ENCODE measurements around the gene TMEM151B.

The TMEM151B gene

GRCh38 chr6:44269921-44270525 lies at the start of gene TMEM151B:
TMEM151B (plus strand) TSS chr6:44270450; CDS start chr6:44270743, 293 bp downstream.
- no peaks in the 10 kb centered on the region for H3K9me3 Mint-ChIP-seq
- H3K27ac Mint-ChIP-seq: peak within 1 kb of the TSS; percentile 36
- H3K27me3 Mint-ChIP-seq: peaks cover 58% of the 10 kb centered on the region
- H3K4me1 Mint-ChIP-seq (ENCODE audit: low read depth): peaks cover 38% of the 10 kb centered on the region
- peak within 1 kb of the TSS; percentile 48 for H3K4me3 Mint-ChIP-seq
- H3K36me3 Mint-ChIP-seq (ENCODE audit: low read depth): no peaks in the 10 kb centered on the region

GRCh38 chr6:44220913-44221290 lies 49.3 kb upstream of the TMEM151B start:
- H3K36me3 Mint-ChIP-seq (ENCODE audit: low read depth): peaks cover 11% of the 10 kb centered on the region
- H3K9me3 Mint-ChIP-seq: no peaks in the 10 kb centered on the region
- peaks cover 55% of the 10 kb centered on the region for H3K4me1 Mint-ChIP-seq (ENCODE audit: low read depth)
- no peaks in the 10 kb centered on the region for H3K27me3 Mint-ChIP-seq
- H3K27ac Mint-ChIP-seq: peak overlapping the region; percentile 46
- no peak overlapping the region for H3K4me3 Mint-ChIP-seq

GRCh38 chr6:44221291-44221960 lies 48.8 kb upstream of the TMEM151B start:
- H3K4me1 Mint-ChIP-seq (ENCODE audit: low read depth): peaks cover 55% of the 10 kb centered on the region
- H3K27ac Mint-ChIP-seq: peak overlapping the region; percentile 46
- no peaks in the 10 kb centered on the region for H3K9me3 Mint-ChIP-seq
- no peak overlapping the region for H3K4me3 Mint-ChIP-seq
- H3K36me3 Mint-ChIP-seq (ENCODE audit: low read depth): peaks cover 11% of the 10 kb centered on the region
- no peaks in the 10 kb centered on the region for H3K27me3 Mint-ChIP-seq

- Mint-ChIP-seq H3K27ac (peak overlapping the region; percentile 40), H3K36me3 (ENCODE audit: low read depth) (peaks cover 11% of the 10 kb centered on the region), H3K9me3 (no peaks in the 10 kb centered on the region), H3K27me3 (no peaks in the 10 kb centered on the region), H3K4me3 (no peak overlapping the region), H3K4me1 (ENCODE audit: low read depth) (peaks cover 55% of the 10 kb centered on the region)
Measured at GRCh38 chr6:44221961-44222335, 48.3 kb upstream of the TMEM151B start.

GRCh38 chr6:44222486-44223318 lies 47.5 kb upstream of the TMEM151B start:
- Mint-ChIP-seq H3K4me1 (ENCODE audit: low read depth) (peaks cover 55% of the 10 kb centered on the region), H3K27ac (peak overlapping the region; percentile 94), H3K36me3 (ENCODE audit: low read depth) (peaks cover 14% of the 10 kb centered on the region), H3K4me3 (peak overlapping the region; percentile 92), H3K9me3 (no peaks in the 10 kb centered on the region), H3K27me3 (no peaks in the 10 kb centered on the region)

- H3K36me3 Mint-ChIP-seq (ENCODE audit: low read depth): peaks cover 21% of the 10 kb centered on the region
- no peaks in the 10 kb centered on the region for H3K9me3 Mint-ChIP-seq
- H3K4me3 Mint-ChIP-seq: peak within 1 kb of the TSS; percentile 92
- H3K4me1 Mint-ChIP-seq (ENCODE audit: low read depth): peaks cover 50% of the 10 kb centered on the region
- peak within 1 kb of the TSS; percentile 94 for H3K27ac Mint-ChIP-seq
- no peaks in the 10 kb centered on the region for H3K27me3 Mint-ChIP-seq
Measured at GRCh38 chr6:44223319-44224028, 46.8 kb upstream of the TMEM151B start, which contains the start of gene SLC29A1. SLC29A1 (plus strand) TSS chr6:44223595; CDS start chr6:44227314, 3,719 bp downstream.

- Mint-ChIP-seq H3K36me3 (ENCODE audit: low read depth) (peaks cover 27% of the 10 kb centered on the region), H3K9me3 (no peaks in the 10 kb centered on the region), H3K27ac (peak overlapping the region; percentile 86), H3K4me1 (ENCODE audit: low read depth) (peaks cover 44% of the 10 kb centered on the region), H3K4me3 (peak overlapping the region; percentile 92), H3K27me3 (no peaks in the 10 kb centered on the region)
Measured at GRCh38 chr6:44224029-44224964, 46.0 kb upstream of the TMEM151B start.

GRCh38 chr6:44224965-44225305 lies 45.3 kb upstream of the TMEM151B start:
- H3K27me3 Mint-ChIP-seq: no peaks in the 10 kb centered on the region
- H3K4me3 Mint-ChIP-seq: peak overlapping the region; percentile 92
- no peaks in the 10 kb centered on the region for H3K9me3 Mint-ChIP-seq
- peak overlapping the region; percentile 86 for H3K27ac Mint-ChIP-seq
- H3K36me3 Mint-ChIP-seq (ENCODE audit: low read depth): peaks cover 34% of the 10 kb centered on the region
- H3K4me1 Mint-ChIP-seq (ENCODE audit: low read depth): peaks cover 38% of the 10 kb centered on the region

- Mint-ChIP-seq H3K27ac (no peak overlapping the region), H3K4me1 (ENCODE audit: low read depth) (peaks cover 36% of the 10 kb centered on the region), H3K9me3 (no peaks in the 10 kb centered on the region), H3K4me3 (peak overlapping the region; percentile 72), H3K36me3 (ENCODE audit: low read depth) (peaks cover 36% of the 10 kb centered on the region), H3K27me3 (no peaks in the 10 kb centered on the region)
Measured at GRCh38 chr6:44225579-44226325, 44.5 kb upstream of the TMEM151B start.

GRCh38 chr6:44226368-44227147 lies 43.7 kb upstream of the TMEM151B start:
- Mint-ChIP-seq H3K4me3 (no peak overlapping the region), H3K27me3 (no peaks in the 10 kb centered on the region), H3K4me1 (ENCODE audit: low read depth) (peaks cover 29% of the 10 kb centered on the region), H3K36me3 (ENCODE audit: low read depth) (peaks cover 41% of the 10 kb centered on the region), H3K9me3 (no peaks in the 10 kb centered on the region), H3K27ac (no peak overlapping the region)

- H3K27me3 Mint-ChIP-seq: no peaks in the 10 kb centered on the region
- peaks cover 46% of the 10 kb centered on the region for H3K36me3 Mint-ChIP-seq (ENCODE audit: low read depth)
- no peak overlapping the region for H3K27ac Mint-ChIP-seq
- H3K9me3 Mint-ChIP-seq: no peaks in the 10 kb centered on the region
- H3K4me3 Mint-ChIP-seq: no peak overlapping the region
- peaks cover 22% of the 10 kb centered on the region for H3K4me1 Mint-ChIP-seq (ENCODE audit: low read depth)
Measured at GRCh38 chr6:44227148-44227793, 43.0 kb upstream of the TMEM151B start.

GRCh38 chr6:44228031-44228430 lies 42.2 kb upstream of the TMEM151B start:
- Mint-ChIP-seq H3K4me3 (no peak overlapping the region), H3K9me3 (no peaks in the 10 kb centered on the region), H3K27me3 (no peaks in the 10 kb centered on the region), H3K27ac (no peak overlapping the region), H3K4me1 (ENCODE audit: low read depth) (peaks cover 15% of the 10 kb centered on the region), H3K36me3 (ENCODE audit: low read depth) (peaks cover 51% of the 10 kb centered on the region)

Measured in stimulated activated naive CD8-positive, alpha-beta T cell treated with anti-CD3 and anti-CD28 coated beads, Interleukin-15, Interleukin-2, amounts not matched to agents 100 ng/mL and 50 ng/mL, for 24 hours (primary cell).